H9 (cell line): ENCODE results near the gene TYMP. TPM values are rescaled to one million over a fixed set of nuclear protein-coding genes. Genes with fewer than 3 reads are reported as not detected.
A peak's percentile ranks its signal among the peaks of the same experiment; 100 is the strongest.

Source experiments
- DNase-seq: peaks from one replicate; pipeline ENCODE4 v3.0.0-alpha.2; 2017
- H2AFZ ChIP-seq: one replicate; pipeline ENCODE4 v1.6.1; 2013; ENCODE audit warnings: mild to moderate bottlenecking, low read length, control low read depth, moderate library complexity
- H2AK5ac ChIP-seq: 2 replicates; pipeline ENCODE4 v1.6.1; 2013; ENCODE audit warnings: low read length, control low read depth, mixed read lengths; ENCODE audit not compliant: insufficient read length
- H2BK120ac ChIP-seq: one replicate; pipeline ENCODE4 v1.6.1; 2013; ENCODE audit warnings: low read depth, mild to moderate bottlenecking, low read length, control low read depth, inconsistent platforms; ENCODE audit not compliant: poor library complexity, severe bottlenecking
- H2BK12ac ChIP-seq: 2 replicates; pipeline ENCODE4 v1.6.1; 2013; ENCODE audit warnings: low read length, control low read depth, mixed read lengths, low read depth; ENCODE audit not compliant: insufficient read length
- H2BK15ac ChIP-seq: 2 replicates; pipeline ENCODE4 v1.6.1; 2013; ENCODE audit warnings: low read depth, low read length, control low read depth
- H2BK20ac ChIP-seq: one replicate; pipeline ENCODE4 v1.6.1; 2013; ENCODE audit warnings: low read depth, mild to moderate bottlenecking, low read length, control low read depth, inconsistent platforms; ENCODE audit not compliant: poor library complexity, severe bottlenecking
- H2BK5ac ChIP-seq: 2 replicates; pipeline ENCODE4 v1.6.1; 2013; ENCODE audit warnings: low read length, control low read depth, mixed read lengths; ENCODE audit not compliant: insufficient read length
- H3K14ac ChIP-seq: 2 replicates; pipeline ENCODE4 v1.6.1; 2013; ENCODE audit warnings: low read length, control low read depth; ENCODE audit not compliant: insufficient read depth
- H3K18ac ChIP-seq: 2 replicates; pipeline ENCODE4 v1.6.1; 2013; ENCODE audit warnings: low read depth, mild to moderate bottlenecking, mixed read lengths, low read length, control low read depth; ENCODE audit not compliant: insufficient read length
- H3K23ac ChIP-seq: 2 replicates; pipeline ENCODE4 v1.6.1; 2013; ENCODE audit warnings: low read length, control low read depth, mixed read lengths, low read depth; ENCODE audit not compliant: insufficient read length
- H3K23me2 ChIP-seq: 2 replicates; pipeline ENCODE4 v1.6.1; 2013; ENCODE audit warnings: low read depth, mild to moderate bottlenecking, mixed read lengths, low read length, control low read depth; ENCODE audit not compliant: insufficient read length, poor library complexity, severe bottlenecking
- H3K27ac ChIP-seq: 2 replicates; pipeline ENCODE4 v1.5.1; 2013; ENCODE audit warnings: low read length, control low read depth, mixed read lengths, low read depth; ENCODE audit not compliant: insufficient read length
- H3K27me3 ChIP-seq: 2 replicates; pipeline ENCODE4 v1.6.1; 2013; ENCODE audit warnings: low read length, control low read depth, inconsistent platforms; ENCODE audit not compliant: insufficient read depth
- H3K4ac ChIP-seq: 2 replicates; pipeline ENCODE4 v1.6.1; 2013; ENCODE audit warnings: low read depth, mild to moderate bottlenecking, control low read depth, inconsistent platforms, low read length, moderate library complexity
- H3K4me1 ChIP-seq: 2 replicates; pipeline ENCODE4 v1.6.1; 2013; ENCODE audit warnings: low read length, control low read depth, inconsistent platforms; ENCODE audit not compliant: insufficient read depth
- H3K4me2 ChIP-seq: 2 replicates; pipeline ENCODE4 v1.6.1; 2013; ENCODE audit warnings: low read length, control low read depth, mixed read lengths; ENCODE audit not compliant: insufficient read length, insufficient read depth
- H3K56ac ChIP-seq: 2 replicates; pipeline ENCODE4 v1.6.1; 2013; ENCODE audit warnings: low read depth, mild to moderate bottlenecking, mixed read lengths, low read length, control low read depth; ENCODE audit not compliant: insufficient read length
- H3K79me1 ChIP-seq: 2 replicates; pipeline ENCODE4 v1.6.1; 2013; ENCODE audit warnings: low read depth, mild to moderate bottlenecking, moderate library complexity, low read length, control low read depth, inconsistent platforms; ENCODE audit not compliant: insufficient read depth, poor library complexity, severe bottlenecking
- H3K79me2 ChIP-seq: 2 replicates; pipeline ENCODE4 v1.6.1; 2013; ENCODE audit warnings: low read length, control low read depth, inconsistent platforms; ENCODE audit not compliant: insufficient read depth
- H3K9ac ChIP-seq: 2 replicates; pipeline ENCODE4 v1.6.1; 2013; ENCODE audit warnings: low read length, control low read depth, mixed read lengths; ENCODE audit not compliant: insufficient read length; ENCODE audit errors: extremely low read depth
- H3K9me3 ChIP-seq: one replicate; pipeline ENCODE4 v1.6.1; 2013; ENCODE audit warnings: low read depth, low read length, inconsistent platforms; ENCODE audit not compliant: control insufficient read depth
- H3T11ph ChIP-seq: one replicate; pipeline ENCODE4 v1.6.1; 2013; ENCODE audit warnings: mild to moderate bottlenecking, low read length, control low read depth, inconsistent platforms
- H4K20me1 ChIP-seq: one replicate; pipeline ENCODE4 v1.6.1; 2013; ENCODE audit not compliant: control insufficient read depth, insufficient read length, insufficient read depth
- H4K5ac ChIP-seq: 2 replicates; pipeline ENCODE4 v1.6.1; 2013; ENCODE audit warnings: low read depth, mild to moderate bottlenecking, mixed read lengths, low read length, control low read depth; ENCODE audit not compliant: insufficient read length
- H4K8ac ChIP-seq: replicated peaks from 2 replicates; pipeline ENCODE4 v1.6.1; 2013; ENCODE audit warnings: low read length, control low read depth, mixed read lengths, low read depth; ENCODE audit not compliant: insufficient read length
- H4K91ac ChIP-seq: 2 replicates; pipeline ENCODE4 v1.6.1; 2013; ENCODE audit warnings: low read depth, mild to moderate bottlenecking, moderate library complexity, mixed read lengths, low read length, control low read depth; ENCODE audit not compliant: insufficient read length
- H3K27ac Mint-ChIP-seq, 3 experiments: 2 replicates in 2 of 3; 3 replicates in 1 of 3; pipeline ENCODE4 v1.8.0; 2020 to 2021; ENCODE audit warnings: mixed read lengths in 3 of 3, mild to moderate bottlenecking in 1 of 3, moderate library complexity in 1 of 3
- H3K27me3 Mint-ChIP-seq: 2 replicates; pipeline ENCODE4 v1.8.0; 2021; ENCODE audit warnings: low read depth, mild to moderate bottlenecking, moderate library complexity, mixed read lengths
- H3K36me3 Mint-ChIP-seq, 3 experiments: 2 replicates in 2 of 3; 3 replicates in 1 of 3; pipeline ENCODE4 v1.8.0; 2020 to 2021; ENCODE audit warnings: low read depth in 3 of 3, mixed read lengths in 3 of 3; ENCODE audit not compliant: insufficient read depth in 1 of 3
- H3K4me1 Mint-ChIP-seq, 2 experiments: 2 replicates each; pipeline ENCODE4 v1.8.0; 2020; ENCODE audit warnings: mixed read lengths in 2 of 2
- H3K4me3 Mint-ChIP-seq, 2 experiments: 2 replicates in 1 of 2; 3 replicates in 1 of 2; pipeline ENCODE4 v1.8.0; 2020 to 2021; ENCODE audit warnings: mild to moderate bottlenecking in 2 of 2, mixed read lengths in 2 of 2, moderate library complexity in 1 of 2
- H3K9me3 Mint-ChIP-seq, 2 experiments: 2 replicates in 1 of 2; 3 replicates in 1 of 2; pipeline ENCODE4 v1.8.0; 2020; ENCODE audit warnings: mild to moderate bottlenecking in 2 of 2, mixed read lengths in 2 of 2, moderate library complexity in 1 of 2
- WGBS: extraction: QIAGEN DNeasy Blood & Tissue Kit; methylation state at CpG from one replicate; pipeline ENCODE4 v1.1.7; 2013; ENCODE audit warnings: missing lambda C conversion rate, low lambda C conversion rate, mixed read lengths; ENCODE audit not compliant: insufficient read length; ENCODE audit errors: extremely low coverage; 5-methylcytosine and 5-hydroxymethylcytosine counted together
- total RNA-seq: library from RNA; stranded (reverse); gene quantifications from 2 replicates; pipeline ENCODE4 v1.2.1, GENCODE V29; 2021
- TF ChIP-seq, protein P1 (sequence below): fragments of 200-600 bp; sonication (generic); conservative IDR thresholded peaks from 3 replicates; pipeline ENCODE4 v1.8.0; 2021; ENCODE audit warnings: antibody characterized with exemption, mild to moderate bottlenecking

TYMP gene
- total RNA-seq, 1 experiment from 2014 or later = 1.0 TPM

DNA sequence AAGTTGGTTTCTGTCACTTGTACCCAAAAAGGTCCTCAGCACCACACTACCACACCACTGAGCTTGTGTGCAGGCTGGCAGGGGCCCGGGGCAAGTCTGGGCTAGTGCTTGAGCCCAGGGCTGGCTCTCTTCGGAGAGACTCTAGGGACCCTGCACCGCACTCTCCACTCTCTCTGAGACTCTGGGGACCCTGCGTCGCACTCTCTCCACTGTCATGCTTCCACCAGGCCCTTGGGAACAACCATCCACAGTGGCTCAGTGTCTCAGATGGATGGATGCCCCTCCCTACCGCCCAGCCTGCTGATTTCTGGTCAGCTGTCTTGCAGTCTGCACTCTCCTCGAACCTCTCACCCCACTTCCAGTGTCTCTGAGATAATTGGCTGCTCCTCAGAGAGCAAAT is 52.9 kb downstream of the TYMP start:
- TF ChIP-seq, protein P1, sequence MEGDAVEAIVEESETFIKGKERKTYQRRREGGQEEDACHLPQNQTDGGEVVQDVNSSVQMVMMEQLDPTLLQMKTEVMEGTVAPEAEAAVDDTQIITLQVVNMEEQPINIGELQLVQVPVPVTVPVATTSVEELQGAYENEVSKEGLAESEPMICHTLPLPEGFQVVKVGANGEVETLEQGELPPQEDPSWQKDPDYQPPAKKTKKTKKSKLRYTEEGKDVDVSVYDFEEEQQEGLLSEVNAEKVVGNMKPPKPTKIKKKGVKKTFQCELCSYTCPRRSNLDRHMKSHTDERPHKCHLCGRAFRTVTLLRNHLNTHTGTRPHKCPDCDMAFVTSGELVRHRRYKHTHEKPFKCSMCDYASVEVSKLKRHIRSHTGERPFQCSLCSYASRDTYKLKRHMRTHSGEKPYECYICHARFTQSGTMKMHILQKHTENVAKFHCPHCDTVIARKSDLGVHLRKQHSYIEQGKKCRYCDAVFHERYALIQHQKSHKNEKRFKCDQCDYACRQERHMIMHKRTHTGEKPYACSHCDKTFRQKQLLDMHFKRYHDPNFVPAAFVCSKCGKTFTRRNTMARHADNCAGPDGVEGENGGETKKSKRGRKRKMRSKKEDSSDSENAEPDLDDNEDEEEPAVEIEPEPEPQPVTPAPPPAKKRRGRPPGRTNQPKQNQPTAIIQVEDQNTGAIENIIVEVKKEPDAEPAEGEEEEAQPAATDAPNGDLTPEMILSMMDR = no peak
- Histone ChIP-seq H2BK12ac (peak overlapping the region; percentile 29), H3K4me2 (no peak overlapping the region), H3K4me1 (no peaks in the 10 kb centered on the region; the same call in 1 of the 2 replicates), H3K23ac (no peak overlapping the region), H4K8ac (no peak overlapping the region), H2BK20ac (no peak overlapping the region), H4K20me1 (peaks cover 4% of the 10 kb centered on the region), H3K27ac (no peak overlapping the region), H3K14ac (no peak overlapping the region; the same call in 1 of the 2 replicates), H3K79me1 (peaks cover 11% of the 10 kb centered on the region), H2AK5ac (no peak overlapping the region), H3K4ac (no peak overlapping the region), H2AFZ (no peak overlapping the region), H3K18ac (peak overlapping the region; percentile 23), H3K9me3 (no peaks in the 10 kb centered on the region), H2BK120ac (no peak overlapping the region), H3K23me2 (peaks cover 18% of the 10 kb centered on the region), H3K27me3 (peaks cover 9% of the 10 kb centered on the region; the same call in 1 of the 2 replicates), H2BK15ac (no peak overlapping the region), H3K56ac (no peak overlapping the region), H3K9ac (no peak overlapping the region), H4K91ac (no peak overlapping the region), H3T11ph (no peak overlapping the region), H4K5ac (no peak overlapping the region), H2BK5ac (no peak overlapping the region), H3K79me2 (peaks cover 16% of the 10 kb centered on the region; the same call in 1 of the 2 replicates)
- Mint-ChIP-seq H3K27me3 (peaks cover 36% of the 10 kb centered on the region), H3K36me3 (peaks cover 0 to 7% (median 0%) of the 10 kb centered on the region in 3 experiments; a peak in 4 of 7 replicates), H3K27ac (peak overlapping the region in 2 of 3 experiments; percentile 15 to 53; a peak in 2 of 7 replicates), H3K4me1 (peaks cover 26 to 30% of the 10 kb centered on the region in 2 experiments), H3K9me3 (no peaks in the 10 kb centered on the region), H3K4me3 (no peak overlapping the region)
- WGBS = no CpG with 5 or more reads among the region's 7 CpGs
- DNase-seq = no peak

Other genes with a start within 250 kb of the TYMP start
- gene PLXNB2, start 222.4 kb downstream of the TYMP start, total RNA-seq = 84.4 and 87.6 TPM in 2 replicates
- 1.0 and 1.5 TPM in 2 replicates for gene DENND6B, start 203.0 kb downstream of the TYMP start, total RNA-seq
- 41.2 and 42.6 TPM in 2 replicates for gene PPP6R2, start 186.7 kb downstream of the TYMP start, total RNA-seq
- gene SBF1, start 55.0 kb downstream of the TYMP start, total RNA-seq = 69.8 and 72.0 TPM in 2 replicates
- gene ADM2, start 48.5 kb downstream of the TYMP start, total RNA-seq = 11.4 and 11.9 TPM in 2 replicates
- gene MIOX, start 43.2 kb downstream of the TYMP start, total RNA-seq = 1.4 and 1.5 TPM in 2 replicates
- gene LMF2, start 22.3 kb downstream of the TYMP start, total RNA-seq = 43.6 and 46.0 TPM in 2 replicates
- gene NCAPH2, start 21.8 kb downstream of the TYMP start, total RNA-seq = 76.2 and 78.1 TPM in 2 replicates
- 3.3 and 3.4 TPM in 2 replicates for gene SCO2, start 4.4 kb downstream of the TYMP start, total RNA-seq
- gene KLHDC7B, start 15.9 kb upstream of the TYMP start, total RNA-seq = not detected in 2 replicates
- 0.85 and 0.97 TPM in 2 replicates for gene SYCE3, start 32.9 kb upstream of the TYMP start, total RNA-seq
- gene CPT1B, start 48.4 kb upstream of the TYMP start, total RNA-seq = 65.7 and 68.3 TPM in 2 replicates
- 64.1 and 64.9 TPM in 2 replicates for gene CHKB, start 52.8 kb upstream of the TYMP start, total RNA-seq
- 5.7 and 5.9 TPM in 2 replicates for gene MAPK8IP2, start 70.8 kb upstream of the TYMP start, total RNA-seq
- gene ARSA, start 98.1 kb upstream of the TYMP start, total RNA-seq = 10.3 and 11.0 TPM in 2 replicates
- 8.4 and 8.7 TPM in 2 replicates for gene SHANK3, start 142.8 kb upstream of the TYMP start, total RNA-seq
- gene ACR, start 208.2 kb upstream of the TYMP start, total RNA-seq = 0.35 TPM in 1 of 2 replicates, not detected in the other